ENCODE results near the gene SOWAHC.

GRCh38 chr2:109591206-109591605, 23.0 kb upstream of the SOWAHC start:
- TF ChIP-seq CTCF (IDR thresholded peaks at IDR 0.05; ENCODE audit: extremely low read depth in 1 of 2, insufficient read depth in 1 of 2, low read depth in 1 of 2, low read length in 2 of 2) (no peak), POLR2A (IDR thresholded peaks at IDR 0.05; ENCODE audit: low read depth, low read length) (no peak), EZH2 (IDR thresholded peaks at IDR 0.05; ENCODE audit: borderline replicate concordance, low read depth, low read length, severe bottlenecking) (no peak), MAX (IDR thresholded peaks at IDR 0.05; ENCODE audit: insufficient read depth, insufficient read length) (no peak), GATA2 (IDR thresholded peaks at IDR 0.05; ENCODE audit: insufficient read depth, insufficient read length, low read depth, low read length) (no peak), POLR2AphosphoS5 (IDR thresholded peaks at IDR 0.05; ENCODE audit: insufficient read depth, low read depth, low read length) (no peak)

All from endothelial cell of umbilical vein (primary cell).